Omental fat pad (tissue), 4 donors: ENCODE data around the gene COL11A2. TPM values are rescaled to one million over a fixed set of nuclear protein-coding genes. Genes with fewer than 3 reads are reported as not detected.

Experiments
- ATAC-seq: fragments of 150-250 bp; one replicate; pipeline ENCODE4 v1.9.1; 2016; ENCODE audit warnings: mild to moderate bottlenecking, moderate library complexity; ENCODE audit not compliant: low FRiP score
- DNase-seq: peaks from one replicate; pipeline ENCODE4 v3.0.0-alpha.2; 2019; ENCODE audit warnings: low spot score
- CTCF ChIP-seq, 3 donors: fragments of 450-650 bp; IDR thresholded peaks; one replicate each; pipeline ENCODE4 v1.5.1; 2016 to 2017; ENCODE audit warnings: antibody characterized with exemption in 3 of 3, mild to moderate bottlenecking in 3 of 3, moderate library complexity in 2 of 3
- total RNA-seq, 4 donors: library from RNA; depleted of rRNA; stranded (reverse); fragments of >200 nt; gene quantifications; one replicate each; pipeline ENCODE4 v1.1.0, GENCODE V29; 2016

Gene COL11A2
- total RNA-seq, 4 donors from 2014 or later: 0.13 to 1.3 (median 0.53) TPM

GRCh38 chr6:33175436-33176069 lies 16.7 kb downstream of the COL11A2 start:
- ATAC-seq (no peak), DNase-seq (no peak)
- no peak for TF ChIP-seq CTCF (IDR thresholded peaks at IDR 0.05)

- no peak for TF ChIP-seq CTCF (IDR thresholded peaks at IDR 0.05)
- ATAC-seq (no peak), DNase-seq (no peak)
Measured at GRCh38 chr6:33174784-33175183, 17.5 kb downstream of the COL11A2 start.

- no peak for DNase-seq
- TF ChIP-seq CTCF (IDR thresholded peaks at IDR 0.05): no peak
- no peak for ATAC-seq
Measured at GRCh38 chr6:33173535-33174180, 18.6 kb downstream of the COL11A2 start.

- no peak for TF ChIP-seq CTCF (IDR thresholded peaks at IDR 0.05)
- ATAC-seq: no peak
Measured at GRCh38 chr6:33172688-33173534, 19.4 kb downstream of the COL11A2 start.

GRCh38 chr6:33171880-33172687 lies 20.2 kb downstream of the COL11A2 start:
- no peak for DNase-seq

More at GRCh38 chr6:33172688-33173534, 19.4 kb downstream of the COL11A2 start:
- no peak for DNase-seq

More at GRCh38 chr6:33171880-33172687, 20.2 kb downstream of the COL11A2 start:
- ATAC-seq: no peak
- no peak for TF ChIP-seq CTCF (IDR thresholded peaks at IDR 0.05)
